Transverse colon (tissue), 4 donors: Measurements from ENCODE around the gene MARCHF9.

ENCODE experiments used
- CTCF ChIP-seq, 5 experiments: fragments of 200-600 bp in 3 of 5; fragments of 450-650 bp in 2 of 5; sonication (generic) in 3 of 5; IDR thresholded peaks; 1 replicate in 2 of 5; 2 replicates in 3 of 5; pipeline ENCODE4 v1.5.1; 2016 to 2017; ENCODE audit warnings: antibody characterized with exemption in 5 of 5, inconsistent platforms in 3 of 5, mild to moderate bottlenecking in 2 of 5, moderate library complexity in 1 of 5
- POLR2AphosphoS5 ChIP-seq, 3 donors: sonication (generic); formaldehyde crosslinking; IDR thresholded peaks; one replicate each; pipeline ENCODE4 v1.6.1; 2016; ENCODE audit warnings: antibody characterized with exemption in 3 of 3

- TF ChIP-seq CTCF (IDR thresholded peaks at IDR 0.05) (no peak), POLR2AphosphoS5 (IDR thresholded peaks at IDR 0.05) (no peak)
Measured at GRCh38 chr12:57727758-57728395, 27.0 kb upstream of the MARCHF9 start.
